Tibial nerve (tissue), 4 donors: ENCODE results near the gene LHFPL5. TPM values are rescaled to one million over a fixed set of nuclear protein-coding genes. Genes with fewer than 3 reads are reported as not detected.

Experiments
- DNase-seq, 2 donors: peaks; one replicate each; pipeline ENCODE4 v3.0.0-alpha.2; 2019; ENCODE audit warnings: low spot score in 2 of 2
- H3K27ac ChIP-seq, 4 donors: fragments of 200-600 bp; sonication (generic) in 3 of 4; one replicate each; pipeline ENCODE4 v1.5.1; 2017 to 2019; ENCODE audit warnings: mild to moderate bottlenecking in 1 of 4
- H3K27me3 ChIP-seq, 2 donors: fragments of 200-600 bp; sonication (generic) in 1 of 2; one replicate each; pipeline versions ENCODE4 v1.5.1 to v1.6.0; 2017 to 2019
- H3K36me3 ChIP-seq, 3 donors: fragments of 200-600 bp; sonication (generic); one replicate each; pipeline ENCODE4 v1.5.1; 2018 to 2019
- H3K4me1 ChIP-seq, 4 donors: fragments of 200-600 bp; sonication (generic) in 3 of 4; one replicate each; pipeline ENCODE4 v1.5.1; 2017 to 2019
- H3K4me3 ChIP-seq, 4 donors: fragments of 200-600 bp; sonication (generic) in 3 of 4; one replicate each; pipeline ENCODE4 v1.5.1; 2017 to 2019; ENCODE audit warnings: mild to moderate bottlenecking in 1 of 4, moderate library complexity in 1 of 4
- H3K9me3 ChIP-seq, 4 donors: fragments of 200-600 bp; sonication (generic) in 3 of 4; one replicate each; pipeline ENCODE4 v1.5.1; 2017 to 2019
- EP300 ChIP-seq, 2 donors: sonication (generic); formaldehyde crosslinking; IDR thresholded peaks; one replicate each; pipeline ENCODE4 v1.6.1; 2017; ENCODE audit warnings: antibody characterized with exemption in 2 of 2, mild to moderate bottlenecking in 1 of 2
- POLR2A ChIP-seq, 2 donors: fragments of 450-650 bp; IDR thresholded peaks; one replicate each; pipeline ENCODE4 v1.6.1; 2017; ENCODE audit warnings: antibody characterized with exemption in 2 of 2, mild to moderate bottlenecking in 2 of 2, moderate library complexity in 2 of 2
- WGBS, 2 donors: methylation state at CpG; one replicate each; pipeline ENCODE4 v1.1.5; 2018; 5-methylcytosine and 5-hydroxymethylcytosine counted together
- total RNA-seq, 4 donors: library from RNA; depleted of rRNA; stranded (reverse); fragments of >200 nt; gene quantifications; one replicate each; pipeline ENCODE4 v1.1.0, GENCODE V29; 2016
- TF ChIP-seq, protein P1 (sequence below), 5 experiments: fragments of 200-600 bp in 3 of 5; fragments of 450-650 bp in 2 of 5; sonication (generic) in 3 of 5; IDR thresholded peaks; one replicate each; pipeline ENCODE4 v1.5.1; 2016 to 2019; ENCODE audit warnings: antibody characterized with exemption in 5 of 5, mild to moderate bottlenecking in 3 of 5, moderate library complexity in 2 of 5

LHFPL5 gene
- total RNA-seq, 4 donors from 2014 or later = not detected

DNA sequence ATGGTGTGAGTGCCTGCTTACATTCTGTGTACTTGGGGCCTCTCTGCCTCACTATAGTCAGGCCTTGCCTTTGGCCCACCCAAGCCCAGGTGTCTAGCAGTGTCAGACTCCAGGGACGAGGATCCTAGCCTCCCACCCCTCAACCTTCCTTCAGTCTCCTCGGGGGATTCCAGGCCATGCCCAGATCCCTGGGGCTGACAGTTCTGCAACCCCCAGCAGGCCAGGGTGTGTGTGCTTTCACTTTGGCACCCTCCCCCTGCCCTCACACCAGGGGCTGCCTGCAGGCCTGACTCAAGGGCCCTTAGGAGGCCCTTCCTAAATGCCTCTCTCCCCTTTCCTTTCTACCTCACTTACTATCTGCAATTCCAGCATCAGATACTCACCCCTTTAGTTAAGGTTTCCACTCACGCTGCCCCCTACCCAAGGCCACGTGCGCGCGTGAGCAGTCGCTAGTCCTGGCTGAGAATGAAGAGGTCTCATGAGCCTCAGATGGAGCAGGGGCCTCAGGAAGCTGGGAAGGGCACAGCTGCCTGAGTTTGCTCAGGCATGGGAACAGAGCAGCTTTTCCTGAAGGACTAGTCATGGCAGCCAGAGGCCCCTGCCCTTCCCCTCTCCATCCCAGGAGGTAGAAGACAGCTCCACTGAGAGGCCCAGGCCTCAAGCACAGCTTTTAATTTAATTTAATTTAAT lies 7.2 kb upstream of the LHFPL5 start:
- TF ChIP-seq EP300 (IDR thresholded peaks at IDR 0.05) (no peak), POLR2A (IDR thresholded peaks at IDR 0.05) (no peak)
- TF ChIP-seq, protein P1, sequence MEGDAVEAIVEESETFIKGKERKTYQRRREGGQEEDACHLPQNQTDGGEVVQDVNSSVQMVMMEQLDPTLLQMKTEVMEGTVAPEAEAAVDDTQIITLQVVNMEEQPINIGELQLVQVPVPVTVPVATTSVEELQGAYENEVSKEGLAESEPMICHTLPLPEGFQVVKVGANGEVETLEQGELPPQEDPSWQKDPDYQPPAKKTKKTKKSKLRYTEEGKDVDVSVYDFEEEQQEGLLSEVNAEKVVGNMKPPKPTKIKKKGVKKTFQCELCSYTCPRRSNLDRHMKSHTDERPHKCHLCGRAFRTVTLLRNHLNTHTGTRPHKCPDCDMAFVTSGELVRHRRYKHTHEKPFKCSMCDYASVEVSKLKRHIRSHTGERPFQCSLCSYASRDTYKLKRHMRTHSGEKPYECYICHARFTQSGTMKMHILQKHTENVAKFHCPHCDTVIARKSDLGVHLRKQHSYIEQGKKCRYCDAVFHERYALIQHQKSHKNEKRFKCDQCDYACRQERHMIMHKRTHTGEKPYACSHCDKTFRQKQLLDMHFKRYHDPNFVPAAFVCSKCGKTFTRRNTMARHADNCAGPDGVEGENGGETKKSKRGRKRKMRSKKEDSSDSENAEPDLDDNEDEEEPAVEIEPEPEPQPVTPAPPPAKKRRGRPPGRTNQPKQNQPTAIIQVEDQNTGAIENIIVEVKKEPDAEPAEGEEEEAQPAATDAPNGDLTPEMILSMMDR (IDR thresholded peaks at IDR 0.05) = no peak
- H3K36me3 ChIP-seq = no peaks in the 10 kb centered on the region
- H3K4me3 ChIP-seq = no peak overlapping the region
- no peaks in the 10 kb centered on the region for H3K27me3 ChIP-seq
- 75 to 84% methylated on average over 8 of the region's 8 CpGs for WGBS, 2 donors
- H3K27ac ChIP-seq = no peak overlapping the region
- H3K4me1 ChIP-seq = no peaks in the 10 kb centered on the region
- no peak for DNase-seq
- no peaks in the 10 kb centered on the region for H3K9me3 ChIP-seq

DNA sequence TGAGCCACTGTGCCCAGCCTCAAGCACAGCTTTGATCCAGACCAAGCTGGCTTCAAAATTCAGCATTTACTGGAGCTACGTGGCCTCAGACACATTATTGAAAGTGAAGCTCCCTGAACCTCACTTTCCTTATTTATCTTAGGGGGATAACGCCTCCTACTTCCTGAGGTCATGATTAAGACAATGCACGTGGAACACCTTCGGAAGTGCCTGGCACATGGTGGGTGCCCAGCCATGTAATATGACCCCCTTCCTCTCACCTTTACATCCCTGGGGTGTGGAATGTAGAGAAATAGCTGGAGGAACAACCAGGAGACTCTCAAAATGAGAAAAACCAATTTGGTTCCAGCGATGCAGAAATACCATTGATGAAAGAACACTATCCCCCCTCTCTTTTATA lies 6.4 kb upstream of the LHFPL5 start:
- TF ChIP-seq, protein P1 (IDR thresholded peaks at IDR 0.05) = no peak
- no peak for TF ChIP-seq EP300 (IDR thresholded peaks at IDR 0.05)
- no peak for TF ChIP-seq POLR2A (IDR thresholded peaks at IDR 0.05)
- H3K4me3 ChIP-seq = no peak overlapping the region
- WGBS, 2 donors = 68 to 83% methylated on average over 5 of the region's 5 CpGs
- H3K36me3 ChIP-seq = no peaks in the 10 kb centered on the region
- H3K27ac ChIP-seq = no peak overlapping the region
- DNase-seq = no peak
- H3K9me3 ChIP-seq = no peaks in the 10 kb centered on the region
- H3K4me1 ChIP-seq = no peaks in the 10 kb centered on the region
- H3K27me3 ChIP-seq = no peaks in the 10 kb centered on the region

DNA sequence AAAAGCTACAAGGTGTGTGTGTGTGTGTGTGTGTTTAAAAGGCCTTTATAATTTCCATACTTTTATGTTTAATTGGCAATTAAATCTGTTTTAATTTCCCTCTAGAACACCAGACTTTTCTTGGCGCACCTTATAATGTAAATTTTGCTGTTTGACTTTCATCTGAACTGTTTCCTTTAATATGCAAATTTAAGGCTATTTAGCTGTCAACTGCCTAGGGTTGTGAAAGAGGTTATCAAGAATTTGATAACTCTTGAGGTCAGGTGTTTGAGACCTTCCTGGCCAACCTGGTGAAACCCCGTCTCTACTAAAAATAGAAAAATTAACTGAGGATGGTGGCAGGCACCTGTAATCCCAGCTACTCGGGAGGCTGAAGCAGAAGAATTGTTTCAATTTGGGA lies 4.0 kb upstream of the LHFPL5 start:
- TF ChIP-seq, protein P1 (IDR thresholded peaks at IDR 0.05) = no peak
- TF ChIP-seq EP300 (IDR thresholded peaks at IDR 0.05) (no peak), POLR2A (IDR thresholded peaks at IDR 0.05) (no peak)
- no peak for DNase-seq
- Histone ChIP-seq H3K27ac (no peak overlapping the region), H3K9me3 (no peaks in the 10 kb centered on the region), H3K36me3 (no peaks in the 10 kb centered on the region), H3K4me1 (peaks cover 0 to 7% (median 2%) of the 10 kb centered on the region in 4 donors), H3K4me3 (no peak overlapping the region), H3K27me3 (peaks cover 0 to 14% of the 10 kb centered on the region in 2 donors)
- WGBS, 2 donors = 78 to 81% methylated on average over 3 of the region's 3 CpGs

DNA sequence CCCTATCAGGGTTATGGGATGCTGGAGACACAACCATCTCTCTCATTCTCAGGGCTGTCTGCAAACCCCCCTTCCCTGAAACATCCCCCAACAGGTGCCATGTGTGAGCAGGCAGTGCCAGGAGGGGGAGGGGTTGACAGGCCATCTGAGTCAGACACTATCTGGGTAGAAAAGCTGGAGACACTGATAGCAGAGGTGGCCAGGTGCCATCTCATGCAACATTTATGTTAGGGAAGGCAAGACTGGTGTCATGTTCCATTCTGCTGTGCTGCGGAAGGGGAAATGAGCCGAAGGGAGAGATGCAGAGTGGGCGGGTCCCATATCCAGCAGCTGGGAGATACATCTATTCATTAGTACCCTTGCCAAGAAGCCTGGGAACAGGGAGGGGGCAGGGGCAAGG lies 3.5 kb downstream of the LHFPL5 start:
- WGBS, 2 donors = 47 to 60% methylated on average over 3 of the region's 3 CpGs
- no peaks in the 10 kb centered on the region for H3K36me3 ChIP-seq
- no peak overlapping the region for H3K4me3 ChIP-seq
- no peak overlapping the region for H3K27ac ChIP-seq
- peaks cover 0 to 26% of the 10 kb centered on the region in 2 donors for H3K27me3 ChIP-seq
- DNase-seq = no peak
- no peaks in the 10 kb centered on the region for H3K9me3 ChIP-seq
- H3K4me1 ChIP-seq = peaks cover 0 to 7% (median 2%) of the 10 kb centered on the region in 4 donors
- no peak for TF ChIP-seq EP300 (IDR thresholded peaks at IDR 0.05)
- TF ChIP-seq, protein P1 (IDR thresholded peaks at IDR 0.05) = no peak
- TF ChIP-seq POLR2A (IDR thresholded peaks at IDR 0.05) = no peak

DNA sequence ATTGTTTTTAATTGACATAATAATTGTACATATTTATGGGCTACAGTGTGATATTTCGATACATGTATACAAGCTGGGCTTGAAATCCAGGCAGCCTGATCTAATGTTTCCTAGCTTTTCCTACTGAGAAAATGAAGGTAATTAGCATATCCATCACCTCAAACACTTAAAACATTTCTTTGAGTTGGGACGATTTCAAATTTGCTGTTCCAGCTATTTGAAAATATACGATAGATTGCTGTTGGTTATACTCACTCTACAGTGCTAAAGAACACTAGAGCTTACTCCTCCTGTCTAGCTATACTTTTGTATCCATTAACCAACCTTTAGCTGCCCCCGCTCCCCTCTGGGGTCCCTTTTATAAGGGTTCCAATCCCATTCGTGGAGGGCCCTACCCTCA lies 4.7 kb downstream of the LHFPL5 start:
- no peak overlapping the region for H3K4me3 ChIP-seq
- WGBS, 2 donors = 73 to 79% methylated on average over 5 of the region's 5 CpGs
- H3K36me3 ChIP-seq = no peaks in the 10 kb centered on the region
- H3K27ac ChIP-seq = no peak overlapping the region
- H3K27me3 ChIP-seq = peaks cover 0 to 25% of the 10 kb centered on the region in 2 donors
- no peaks in the 10 kb centered on the region for H3K9me3 ChIP-seq
- peaks cover 0 to 7% (median 2%) of the 10 kb centered on the region in 4 donors for H3K4me1 ChIP-seq
- no peak for DNase-seq
- TF ChIP-seq POLR2A (IDR thresholded peaks at IDR 0.05) (no peak), EP300 (IDR thresholded peaks at IDR 0.05) (no peak)
- TF ChIP-seq, protein P1 (IDR thresholded peaks at IDR 0.05) = no peak
